ENCODE measurements around the gene FAM237A.

GRCh38 chr2:206614811-206615210 lies 27.5 kb upstream of the FAM237A start:
- TF ChIP-seq TARDBP (IDR thresholded peaks at IDR 0.05), result no peak
- TF ChIP-seq CTBP1 (IDR thresholded peaks at IDR 0.05; ENCODE audit: borderline replicate concordance), result no peak
- TF ChIP-seq LEF1 (IDR thresholded peaks at IDR 0.05; ENCODE audit: borderline replicate concordance), result no peak

Data from HEK293T (cell line).